ENCODE results near the gene IL17D. TPM values are rescaled to one million over a fixed set of nuclear protein-coding genes. Genes with fewer than 3 reads are reported as not detected.
A peak's percentile ranks its signal among the peaks of the same experiment; 100 is the strongest.

Gene IL17D
- total and polyA plus RNA-seq, 2 donors (not counting 1 experiment from before 2014, with no cell fraction given), result 0.09 TPM; not detected in 1

DNA sequence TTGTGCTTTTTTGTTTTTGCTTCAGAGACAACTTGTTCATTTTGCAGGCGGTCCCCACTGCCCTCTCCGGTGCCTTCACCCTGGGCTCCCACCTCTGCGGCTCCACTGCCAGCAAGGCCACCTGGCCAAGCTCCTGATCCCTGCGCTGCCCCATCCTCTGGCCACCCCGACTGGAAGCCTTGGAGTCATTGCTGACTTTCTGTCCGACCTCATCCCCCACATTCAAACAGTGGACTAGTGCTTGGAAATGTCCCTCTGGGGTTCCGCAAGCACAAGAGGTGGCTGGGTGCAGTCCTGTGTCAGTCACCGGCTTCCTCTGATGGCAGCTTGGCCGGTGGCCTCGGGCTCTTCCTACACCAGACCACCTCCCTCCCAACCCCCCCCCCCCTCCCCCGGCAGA, 17.0 kb downstream of the IL17D start:
- Histone ChIP-seq H3K4me2 (replicated peaks; ENCODE audit: low read depth, low read length, poor library complexity, severe bottlenecking) (no peak overlapping the region), H3K9me3 (ENCODE audit: control extremely low read depth in 1 of 3, control insufficient read depth in 2 of 3, insufficient read depth in 1 of 3, low read length in 2 of 3) (peaks cover 0 to 13% (median 0%) of the 10 kb centered on the region in 3 donors), H3K79me2 (ENCODE audit: control insufficient read depth, insufficient read depth, low read length) (no peaks in the 10 kb centered on the region), H3K27me3 (replicated peaks in 1 of 4; ENCODE audit: control extremely low read depth in 1 of 4, control insufficient read depth in 3 of 4, insufficient read depth in 4 of 4, low read length in 3 of 4) (peaks cover 0 to 29% (median 7%) of the 10 kb centered on the region in 4 experiments), H3K27ac (ENCODE audit: low read length in 2 of 2) (no peak overlapping the region), H3K9ac (ENCODE audit: low read length) (no peak overlapping the region), H3K4me3 (ENCODE audit: control extremely low read depth in 1 of 5, extremely low read depth in 1 of 5, insufficient read depth in 1 of 5, low read depth in 2 of 5, low read length in 4 of 5) (no peak overlapping the region), H3K36me3 (replicated peaks in 1 of 2; ENCODE audit: control extremely low read depth in 1 of 2, control insufficient read depth in 1 of 2, extremely low read depth in 1 of 2, insufficient read depth in 2 of 2, low read length in 1 of 2) (no peaks in the 10 kb centered on the region), H3K4me1 (ENCODE audit: control insufficient read depth in 2 of 2, insufficient read depth in 2 of 2, low read length in 2 of 2) (peaks cover 11 to 12% of the 10 kb centered on the region in 2 donors), H2AFZ (ENCODE audit: insufficient read depth, low read depth, low read length, poor library complexity, severe bottlenecking) (no peak overlapping the region), H4K20me1 (ENCODE audit: control insufficient read depth, insufficient read depth, low read length, poor library complexity, severe bottlenecking) (no peaks in the 10 kb centered on the region)
- Mint-ChIP-seq H3K9me3 (ENCODE audit: insufficient read depth) (no peaks in the 10 kb centered on the region), H3K4me1 (peaks cover 9% of the 10 kb centered on the region), H3K27ac (no peak overlapping the region), H3K27me3 (peaks cover 11% of the 10 kb centered on the region), H3K4me3 (no peak overlapping the region)
- WGBS (ENCODE audit: insufficient coverage), result 92% methylated on average over 8 of the region's 11 CpGs
- intact Hi-C loops (cut with micrococcal nuclease), result no loop called here
- TF ChIP-seq EZH2 (IDR thresholded peaks at IDR 0.05; ENCODE audit: borderline replicate concordance, insufficient read depth, low read depth, low read length, poor library complexity, severe bottlenecking), result no peak
- TF ChIP-seq, protein P1, sequence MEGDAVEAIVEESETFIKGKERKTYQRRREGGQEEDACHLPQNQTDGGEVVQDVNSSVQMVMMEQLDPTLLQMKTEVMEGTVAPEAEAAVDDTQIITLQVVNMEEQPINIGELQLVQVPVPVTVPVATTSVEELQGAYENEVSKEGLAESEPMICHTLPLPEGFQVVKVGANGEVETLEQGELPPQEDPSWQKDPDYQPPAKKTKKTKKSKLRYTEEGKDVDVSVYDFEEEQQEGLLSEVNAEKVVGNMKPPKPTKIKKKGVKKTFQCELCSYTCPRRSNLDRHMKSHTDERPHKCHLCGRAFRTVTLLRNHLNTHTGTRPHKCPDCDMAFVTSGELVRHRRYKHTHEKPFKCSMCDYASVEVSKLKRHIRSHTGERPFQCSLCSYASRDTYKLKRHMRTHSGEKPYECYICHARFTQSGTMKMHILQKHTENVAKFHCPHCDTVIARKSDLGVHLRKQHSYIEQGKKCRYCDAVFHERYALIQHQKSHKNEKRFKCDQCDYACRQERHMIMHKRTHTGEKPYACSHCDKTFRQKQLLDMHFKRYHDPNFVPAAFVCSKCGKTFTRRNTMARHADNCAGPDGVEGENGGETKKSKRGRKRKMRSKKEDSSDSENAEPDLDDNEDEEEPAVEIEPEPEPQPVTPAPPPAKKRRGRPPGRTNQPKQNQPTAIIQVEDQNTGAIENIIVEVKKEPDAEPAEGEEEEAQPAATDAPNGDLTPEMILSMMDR (IDR thresholded peaks at IDR 0.05), result no peak
- no peak for ATAC-seq (ENCODE audit: low read depth)
- ChIA-PET CTCF (no interaction called here), POLR2A (no interaction called here)
- DNase-seq, result no peak

GRCh38 chr13:20721058-20721453, 17.6 kb downstream of the IL17D start:
- 92% methylated on average over 16 of the region's 16 CpGs for WGBS (ENCODE audit: insufficient coverage)
- POLR2A ChIA-PET, result no interaction called here
- intact Hi-C loops (cut with micrococcal nuclease), result no loop called here
- DNase-seq, result no peak
- Mint-ChIP-seq H3K27me3 (peaks cover 11% of the 10 kb centered on the region), H3K27ac (no peak overlapping the region), H3K4me1 (peaks cover 9% of the 10 kb centered on the region), H3K4me3 (no peak overlapping the region), H3K9me3 (ENCODE audit: insufficient read depth) (no peaks in the 10 kb centered on the region)
- peaks cover 0 to 29% (median 7%) of the 10 kb centered on the region in 4 experiments for H3K27me3 ChIP-seq (replicated peaks in 1 of 4; ENCODE audit: control extremely low read depth in 1 of 4, control insufficient read depth in 3 of 4, insufficient read depth in 4 of 4, low read length in 3 of 4)
- H3K36me3 ChIP-seq (replicated peaks in 1 of 2; ENCODE audit: control extremely low read depth in 1 of 2, control insufficient read depth in 1 of 2, extremely low read depth in 1 of 2, insufficient read depth in 2 of 2, low read length in 1 of 2), result no peaks in the 10 kb centered on the region
- H4K20me1 ChIP-seq (ENCODE audit: control insufficient read depth, insufficient read depth, low read length, poor library complexity, severe bottlenecking), result no peaks in the 10 kb centered on the region
- peaks cover 11 to 12% of the 10 kb centered on the region in 2 donors for H3K4me1 ChIP-seq (ENCODE audit: control insufficient read depth in 2 of 2, insufficient read depth in 2 of 2, low read length in 2 of 2)
- TF ChIP-seq EZH2 (IDR thresholded peaks at IDR 0.05; ENCODE audit: borderline replicate concordance, insufficient read depth, low read depth, low read length, poor library complexity, severe bottlenecking), result no peak
- TF ChIP-seq, protein P1 (IDR thresholded peaks at IDR 0.05), result no peak
- no peak overlapping the region for H3K4me3 ChIP-seq (ENCODE audit: control extremely low read depth in 1 of 5, extremely low read depth in 1 of 5, insufficient read depth in 1 of 5, low read depth in 2 of 5, low read length in 4 of 5)
- no peak overlapping the region for H3K27ac ChIP-seq (ENCODE audit: low read length in 2 of 2)
- no peak overlapping the region for H3K9ac ChIP-seq (ENCODE audit: low read length)
- CTCF ChIA-PET, result no interaction called here
- peak overlapping the region; percentile 45 for H3K4me2 ChIP-seq (replicated peaks; ENCODE audit: low read depth, low read length, poor library complexity, severe bottlenecking)
- H2AFZ ChIP-seq (ENCODE audit: insufficient read depth, low read depth, low read length, poor library complexity, severe bottlenecking), result no peak overlapping the region
- no peak for ATAC-seq (ENCODE audit: low read depth)
- peaks cover 0 to 13% (median 0%) of the 10 kb centered on the region in 3 donors for H3K9me3 ChIP-seq (ENCODE audit: control extremely low read depth in 1 of 3, control insufficient read depth in 2 of 3, insufficient read depth in 1 of 3, low read length in 2 of 3)
- H3K79me2 ChIP-seq (ENCODE audit: control insufficient read depth, insufficient read depth, low read length), result no peaks in the 10 kb centered on the region
